ENCODE measurements around the gene FARSA. TPM values are rescaled to one million over a fixed set of nuclear protein-coding genes. Genes with fewer than 3 reads are reported as not detected.
"Not testable (repeated sequence)": the region's sequence is repeated elsewhere in the genome, so short reads cannot be mapped to it uniquely, and the experiment has no call there.

Gene FARSA
- total and polyA plus RNA-seq, 5 donors: 32.6 to 44.8 (median 42.4) TPM

- no peak overlapping the region for H3K27ac ChIP-seq (ENCODE audit: low read length)
- no peaks in the 10 kb centered on the region for H3K27me3 ChIP-seq (ENCODE audit: control insufficient read depth, insufficient read depth)
- H3K4me3 ChIP-seq (ENCODE audit: low read length): no peak overlapping the region
- peak in 1 of 3 donors; percentile 43 for DNase-seq
- no peaks in the 10 kb centered on the region for H3K9me3 ChIP-seq (ENCODE audit: control insufficient read depth, low read length)
- 71% methylated on average over 7 of the region's 7 CpGs for WGBS
- H3K4me1 ChIP-seq (ENCODE audit: control insufficient read depth, insufficient read depth, low read length): peaks cover 16% of the 10 kb centered on the region
- intact Hi-C loops (cut with DNase I): no loop called here
- no peak for ATAC-seq
Observed at GRCh38 chr19:12936582-12936981, 3.1 kb upstream of the FARSA start.

GRCh38 chr19:12935071-12935470, 1.6 kb upstream of the FARSA start:
- intact Hi-C loops (cut with DNase I): no loop called here
- 91% methylated on average over 10 of the region's 10 CpGs for WGBS

GRCh38 chr19:12932392-12933286, 872 bp downstream of the FARSA start:
- intact Hi-C loops (cut with DNase I): no loop called here
- no peaks in the 10 kb centered on the region for H3K27me3 ChIP-seq (ENCODE audit: control insufficient read depth, insufficient read depth)
- H3K4me1 ChIP-seq (ENCODE audit: control insufficient read depth, insufficient read depth, low read length): peaks cover 8% of the 10 kb centered on the region
- peak overlapping the region; percentile 27 for H3K27ac ChIP-seq (ENCODE audit: low read length)
- peak overlapping the region; percentile 56 for H3K4me3 ChIP-seq (ENCODE audit: low read length)
- ATAC-seq (no peak), DNase-seq (no peak)
- H3K9me3 ChIP-seq (ENCODE audit: control insufficient read depth, low read length): no peaks in the 10 kb centered on the region
- 31% methylated on average over 16 of the region's 16 CpGs for WGBS

More at GRCh38 chr19:12935071-12935470, 1.6 kb upstream of the FARSA start:
- no peak for ATAC-seq
- Histone ChIP-seq H3K4me3 (ENCODE audit: low read length) (no peak overlapping the region), H3K27ac (ENCODE audit: low read length) (no peak overlapping the region), H3K27me3 (ENCODE audit: control insufficient read depth, insufficient read depth) (no peaks in the 10 kb centered on the region), H3K4me1 (ENCODE audit: control insufficient read depth, insufficient read depth, low read length) (peaks cover 10% of the 10 kb centered on the region), H3K9me3 (ENCODE audit: control insufficient read depth, low read length) (no peaks in the 10 kb centered on the region)
- DNase-seq: peak in 1 of 3 donors; percentile 9

GRCh38 chr19:12930002-12930645, 3.4 kb downstream of the FARSA start:
- intact Hi-C loops (cut with DNase I): no loop called here
- H3K4me1 ChIP-seq (ENCODE audit: control insufficient read depth, insufficient read depth, low read length): peaks cover 6% of the 10 kb centered on the region
- DNase-seq (no peak), ATAC-seq (no peak)
- H3K4me3 ChIP-seq (ENCODE audit: low read length): no peak overlapping the region
- 89% methylated on average over 19 of the region's 19 CpGs for WGBS
- no peaks in the 10 kb centered on the region for H3K9me3 ChIP-seq (ENCODE audit: control insufficient read depth, low read length)
- H3K27me3 ChIP-seq (ENCODE audit: control insufficient read depth, insufficient read depth): no peaks in the 10 kb centered on the region
- H3K27ac ChIP-seq (ENCODE audit: low read length): no peak overlapping the region

- Histone ChIP-seq H3K4me1 (ENCODE audit: control insufficient read depth, insufficient read depth, low read length) (no peaks in the 10 kb centered on the region), H3K4me3 (ENCODE audit: low read length) (no peak overlapping the region), H3K9me3 (ENCODE audit: control insufficient read depth, low read length) (no peaks in the 10 kb centered on the region), H3K27ac (ENCODE audit: low read length) (no peak overlapping the region), H3K27me3 (ENCODE audit: control insufficient read depth, insufficient read depth) (no peaks in the 10 kb centered on the region)
- DNase-seq: no peak
- ATAC-seq: no peak
- intact Hi-C loops (cut with DNase I): no loop called here
- WGBS: 96% methylated on average over 29 of the region's 29 CpGs
Observed at GRCh38 chr19:12924621-12925310, 8.7 kb downstream of the FARSA start.

GRCh38 chr19:12922959-12923358, 10.6 kb downstream of the FARSA start:
- Histone ChIP-seq H3K4me1 (ENCODE audit: control insufficient read depth, insufficient read depth, low read length) (no peaks in the 10 kb centered on the region), H3K27ac (ENCODE audit: low read length) (no peak overlapping the region), H3K4me3 (ENCODE audit: low read length) (no peak overlapping the region), H3K9me3 (ENCODE audit: control insufficient read depth, low read length) (no peaks in the 10 kb centered on the region), H3K27me3 (ENCODE audit: control insufficient read depth, insufficient read depth) (no peaks in the 10 kb centered on the region)
- no peak for ATAC-seq
- intact Hi-C loops (cut with DNase I): no loop called here
- WGBS: 94% methylated on average over 4 of the region's 4 CpGs
- no peak for DNase-seq

- intact Hi-C loops (cut with DNase I): no loop called here
- Histone ChIP-seq H3K4me3 (ENCODE audit: low read length) (no peak overlapping the region), H3K9me3 (ENCODE audit: control insufficient read depth, low read length) (no peaks in the 10 kb centered on the region), H3K27ac (ENCODE audit: low read length) (no peak overlapping the region), H3K27me3 (ENCODE audit: control insufficient read depth, insufficient read depth) (no peaks in the 10 kb centered on the region), H3K4me1 (ENCODE audit: control insufficient read depth, insufficient read depth, low read length) (no peaks in the 10 kb centered on the region)
- no peak for DNase-seq
- ATAC-seq: no peak
- 55% methylated on average over 3 of the region's 3 CpGs for WGBS
Observed at GRCh38 chr19:12921047-12921446, 12.5 kb downstream of the FARSA start.

- peak in 1 of 2 donors; percentile 9 for ATAC-seq
- H3K27me3 ChIP-seq (ENCODE audit: control insufficient read depth, insufficient read depth): no peaks in the 10 kb centered on the region
- intact Hi-C loops (cut with DNase I): no loop called here
- no peaks in the 10 kb centered on the region for H3K9me3 ChIP-seq (ENCODE audit: control insufficient read depth, low read length)
- WGBS: 95% methylated on average over 14 of the region's 14 CpGs
- H3K4me1 ChIP-seq (ENCODE audit: control insufficient read depth, insufficient read depth, low read length): no peaks in the 10 kb centered on the region
- H3K4me3 ChIP-seq (ENCODE audit: low read length): no peak overlapping the region
- no peak overlapping the region for H3K27ac ChIP-seq (ENCODE audit: low read length)
- no peak for DNase-seq
Observed at GRCh38 chr19:12918253-12918652, 15.3 kb downstream of the FARSA start.

GRCh38 chr19:12915860-12916259, 17.7 kb downstream of the FARSA start:
- H3K4me1 ChIP-seq (ENCODE audit: control insufficient read depth, insufficient read depth, low read length); ATAC-seq; intact Hi-C loops (cut with DNase I); H3K9me3 ChIP-seq (ENCODE audit: control insufficient read depth, low read length); DNase-seq; H3K27me3 ChIP-seq (ENCODE audit: control insufficient read depth, insufficient read depth); H3K4me3 ChIP-seq (ENCODE audit: low read length); H3K27ac ChIP-seq (ENCODE audit: low read length): not testable (repeated sequence)
- 83% methylated on average over 4 of the region's 4 CpGs for WGBS

GRCh38 chr19:12913851-12914690, 19.4 kb downstream of the FARSA start:
- intact Hi-C loops (cut with DNase I): no loop called here
- WGBS: 36% methylated on average over 12 of the region's 12 CpGs
- DNase-seq (no peak), ATAC-seq (peak in 1 of 2 donors; percentile 3)
- no peaks in the 10 kb centered on the region for H3K9me3 ChIP-seq (ENCODE audit: control insufficient read depth, low read length)
- peak overlapping the region; percentile 57 for H3K27ac ChIP-seq (ENCODE audit: low read length)
- no peaks in the 10 kb centered on the region for H3K27me3 ChIP-seq (ENCODE audit: control insufficient read depth, insufficient read depth)
- no peaks in the 10 kb centered on the region for H3K4me1 ChIP-seq (ENCODE audit: control insufficient read depth, insufficient read depth, low read length)
- H3K4me3 ChIP-seq (ENCODE audit: low read length): no peak overlapping the region

Data from right cardiac atrium (tissue), 5 donors.